Endothelial cell (in vitro differentiated cells): Measurements from ENCODE around the gene KERA. TPM values are rescaled to one million over a fixed set of nuclear protein-coding genes. Genes with fewer than 3 reads are reported as not detected.

Experiments
- DNase-seq: peaks from one replicate; pipeline ENCODE4 v3.0.0; 2021; ENCODE audit warnings: low spot score
- H3K27ac Mint-ChIP-seq: one replicate; pipeline ENCODE4 v1.8.0; 2021; ENCODE audit warnings: mixed read lengths, inconsistent platforms; ENCODE audit not compliant: unreplicated experiment
- H3K27me3 Mint-ChIP-seq: one replicate; pipeline ENCODE4 v1.8.0; 2021; ENCODE audit warnings: mild to moderate bottlenecking, moderate library complexity, mixed read lengths, inconsistent platforms; ENCODE audit not compliant: unreplicated experiment
- H3K36me3 Mint-ChIP-seq: one replicate; pipeline ENCODE4 v1.8.0; 2021; ENCODE audit warnings: mild to moderate bottlenecking, low read depth, mixed read lengths, inconsistent platforms; ENCODE audit not compliant: unreplicated experiment
- H3K4me1 Mint-ChIP-seq: one replicate; pipeline ENCODE4 v1.8.0; 2021; ENCODE audit warnings: mild to moderate bottlenecking, mixed read lengths, inconsistent platforms; ENCODE audit not compliant: unreplicated experiment
- H3K4me3 Mint-ChIP-seq: one replicate; pipeline ENCODE4 v1.8.0; 2021; ENCODE audit warnings: mild to moderate bottlenecking, mixed read lengths, inconsistent platforms; ENCODE audit not compliant: unreplicated experiment
- H3K9me3 Mint-ChIP-seq: one replicate; pipeline ENCODE4 v1.8.0; 2021; ENCODE audit warnings: mixed read lengths, inconsistent platforms; ENCODE audit not compliant: unreplicated experiment
- CTCF ChIP-seq: fragments of 200-600 bp; sonication (generic); IDR thresholded peaks from one replicate; pipeline ENCODE4 v1.5.0; 2021; ENCODE audit warnings: antibody characterized with exemption; ENCODE audit not compliant: unreplicated experiment
- total RNA-seq: library from RNA; stranded (reverse); fragmentation: NEBNext Ultra II Directional; extraction: Animal tissue kit (Norgen Biotek cat#: 25700); gene quantifications from one replicate; pipeline ENCODE4 v1.2.1, GENCODE V29; 2021; ENCODE audit not compliant: unreplicated experiment

Gene KERA
- total RNA-seq, 1 donor from 2014 or later, result not detected

- Mint-ChIP-seq H3K4me3 (no peak overlapping the region), H3K27me3 (peaks cover 1% of the 10 kb centered on the region), H3K4me1 (peaks cover 6% of the 10 kb centered on the region), H3K36me3 (no peaks in the 10 kb centered on the region), H3K27ac (no peak overlapping the region), H3K9me3 (no peaks in the 10 kb centered on the region)
- DNase-seq, result no peak
- TF ChIP-seq CTCF, result no peak
Measured at GRCh38 chr12:91074851-91075250, 17.0 kb upstream of the KERA start.

GRCh38 chr12:91074154-91074709 is 16.4 kb upstream of the KERA start:
- Mint-ChIP-seq H3K4me3 (no peak overlapping the region), H3K27ac (no peak overlapping the region), H3K27me3 (peaks cover 1% of the 10 kb centered on the region), H3K4me1 (peaks cover 6% of the 10 kb centered on the region), H3K36me3 (no peaks in the 10 kb centered on the region), H3K9me3 (no peaks in the 10 kb centered on the region)
- TF ChIP-seq CTCF, result no peak
- DNase-seq, result no peak

GRCh38 chr12:91073426-91073825 is 15.6 kb upstream of the KERA start:
- no peak for TF ChIP-seq CTCF
- H3K4me1 Mint-ChIP-seq, result peaks cover 6% of the 10 kb centered on the region
- no peak overlapping the region for H3K4me3 Mint-ChIP-seq
- H3K9me3 Mint-ChIP-seq, result no peaks in the 10 kb centered on the region
- no peak for DNase-seq
- peaks cover 1% of the 10 kb centered on the region for H3K27me3 Mint-ChIP-seq
- H3K27ac Mint-ChIP-seq, result no peak overlapping the region
- H3K36me3 Mint-ChIP-seq, result no peaks in the 10 kb centered on the region

- Mint-ChIP-seq H3K9me3 (no peaks in the 10 kb centered on the region), H3K36me3 (no peaks in the 10 kb centered on the region), H3K27me3 (peaks cover 1% of the 10 kb centered on the region), H3K4me3 (no peak overlapping the region), H3K27ac (no peak overlapping the region), H3K4me1 (peaks cover 6% of the 10 kb centered on the region)
- no peak for TF ChIP-seq CTCF
- DNase-seq, result no peak
Measured at GRCh38 chr12:91072931-91073330, 15.1 kb upstream of the KERA start.

- TF ChIP-seq CTCF, result no peak
- Mint-ChIP-seq H3K27ac (no peak overlapping the region), H3K27me3 (peaks cover 1% of the 10 kb centered on the region), H3K36me3 (no peaks in the 10 kb centered on the region), H3K4me3 (no peak overlapping the region), H3K9me3 (no peaks in the 10 kb centered on the region), H3K4me1 (no peaks in the 10 kb centered on the region)
- DNase-seq, result no peak
Measured at GRCh38 chr12:91070936-91071335, 13.1 kb upstream of the KERA start.
